Hepatocyte (in vitro differentiated cells): ENCODE results near the gene TSPAN4. TPM values are rescaled to one million over a fixed set of nuclear protein-coding genes. Genes with fewer than 3 reads are reported as not detected.

ENCODE experiments used
- DNase-seq: peaks from one replicate; pipeline ENCODE4 v3.0.0-alpha.2; 2016; ENCODE audit warnings: low spot score
- H2AFZ ChIP-seq: fragments of 200-600 bp; sonication (generic); 2 replicates; pipeline ENCODE4 v1.6.0; 2016; ENCODE audit warnings: antibody characterized with exemption, mild to moderate bottlenecking
- H3K27ac ChIP-seq: fragments of 200-600 bp; sonication (generic); 2 replicates; pipeline ENCODE4 v1.5.1; 2016; ENCODE audit warnings: mild to moderate bottlenecking
- H3K27me3 ChIP-seq: fragments of 200-600 bp; sonication (generic); 2 replicates; pipeline ENCODE4 v1.6.1; 2016
- H3K36me3 ChIP-seq: fragments of 200-600 bp; sonication (generic); replicated peaks from 2 replicates; pipeline ENCODE4 v1.5.1; 2016; ENCODE audit warnings: low read depth; ENCODE audit not compliant: insufficient read depth
- H3K4me1 ChIP-seq: fragments of 200-600 bp; sonication (generic); 2 replicates; pipeline ENCODE4 v1.5.1; 2016; ENCODE audit warnings: mild to moderate bottlenecking, moderate library complexity; ENCODE audit not compliant: insufficient read depth
- H3K4me2 ChIP-seq: fragments of 200-600 bp; sonication (generic); 2 replicates; pipeline ENCODE4 v1.6.0; 2016
- H3K4me3 ChIP-seq: fragments of 200-600 bp; sonication (generic); 2 replicates; pipeline ENCODE4 v1.5.1; 2016; ENCODE audit warnings: mild to moderate bottlenecking
- H3K79me2 ChIP-seq: fragments of 200-600 bp; sonication (generic); 2 replicates; pipeline ENCODE4 v1.6.0; 2017; ENCODE audit warnings: mild to moderate bottlenecking
- H3K9me2 ChIP-seq: fragments of 200-600 bp; sonication (generic); replicated peaks from 2 replicates; pipeline ENCODE4 v1.6.0; 2017; ENCODE audit warnings: mild to moderate bottlenecking; ENCODE audit not compliant: insufficient read depth
- H3K9me3 ChIP-seq: fragments of 200-600 bp; sonication (generic); 2 replicates; pipeline ENCODE4 v1.5.1; 2016; ENCODE audit warnings: low read depth, mild to moderate bottlenecking
- H4K20me1 ChIP-seq: fragments of 200-600 bp; sonication (generic); 2 replicates; pipeline ENCODE4 v1.6.0; 2016; ENCODE audit warnings: mild to moderate bottlenecking; ENCODE audit not compliant: insufficient read depth, poor library complexity, severe bottlenecking
- EZH2 ChIP-seq: fragments of 200-600 bp; sonication (generic); IDR thresholded peaks from 2 replicates; pipeline ENCODE4 v1.6.1; 2016; ENCODE audit warnings: antibody characterized with exemption, mild to moderate bottlenecking, borderline replicate concordance
- EZH2phosphoT487 ChIP-seq: fragments of 200-600 bp; sonication (generic); IDR thresholded peaks from one replicate; pipeline ENCODE4 v1.6.1; 2018; ENCODE audit warnings: antibody characterized with exemption, mild to moderate bottlenecking, low read depth, moderate library complexity; ENCODE audit not compliant: unreplicated experiment, severe bottlenecking
- WGBS: methylation state at CpG from one replicate; pipeline ENCODE4 v1.1.6; 2016; ENCODE audit warnings: low lambda C conversion rate; ENCODE audit errors: missing lambda C conversion rate; 5-methylcytosine and 5-hydroxymethylcytosine counted together
- polyA plus RNA-seq: library from polyadenylated mRNA; unstranded; fragments of >200 nt; fragmentation: Nextera tagmentation; extraction: Ambion mirVana; gene quantifications from 2 replicates; pipeline ENCODE4 v1.2.1, GENCODE V29; 2016
- total RNA-seq: library from RNA; depleted of rRNA; stranded (reverse); fragments of >200 nt; gene quantifications from 2 replicates; pipeline ENCODE4 v1.2.3, GENCODE V29; 2014
- TF ChIP-seq, protein P1 (sequence below): fragments of 200-600 bp; sonication (generic); IDR thresholded peaks from 2 replicates; pipeline ENCODE4 v1.5.1; 2016; ENCODE audit warnings: antibody characterized with exemption, mild to moderate bottlenecking; ENCODE audit not compliant: poor library complexity

Gene TSPAN4
- total and polyA plus RNA-seq, 2 experiments from 2014 or later, result 82.8 to 148 TPM

DNA sequence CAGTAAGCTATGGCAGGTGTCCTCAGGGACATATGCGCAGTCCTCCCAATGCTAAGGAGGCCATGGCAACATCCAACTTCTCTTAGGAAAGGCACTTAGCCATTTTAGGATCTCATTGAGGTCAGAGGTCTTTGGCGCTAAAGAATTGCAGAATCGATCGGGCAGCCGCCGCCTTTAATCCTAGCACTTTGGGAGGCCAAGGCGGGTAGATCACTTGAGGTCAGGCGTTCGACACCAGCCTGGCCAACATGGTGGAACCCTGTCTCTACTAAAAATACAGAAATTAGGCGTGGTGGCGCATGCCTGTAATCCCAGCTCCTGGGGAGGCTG, 69.2 kb downstream of the TSPAN4 start:
- H3K36me3 ChIP-seq, result no peaks in the 10 kb centered on the region
- peak overlapping the region; percentile 99 for H3K4me2 ChIP-seq
- WGBS, result 97% methylated on average over 11 of the region's 11 CpGs
- no peaks in the 10 kb centered on the region for H3K27me3 ChIP-seq
- H2AFZ ChIP-seq, result peak overlapping the region; percentile 77
- peaks cover 23% of the 10 kb centered on the region for H3K79me2 ChIP-seq
- H4K20me1 ChIP-seq, result no peaks in the 10 kb centered on the region
- DNase-seq, result no peak
- H3K27ac ChIP-seq, result no peak overlapping the region
- H3K9me2 ChIP-seq, result no peaks in the 10 kb centered on the region
- TF ChIP-seq EZH2 (no peak), EZH2phosphoT487 (no peak)
- TF ChIP-seq, protein P1, sequence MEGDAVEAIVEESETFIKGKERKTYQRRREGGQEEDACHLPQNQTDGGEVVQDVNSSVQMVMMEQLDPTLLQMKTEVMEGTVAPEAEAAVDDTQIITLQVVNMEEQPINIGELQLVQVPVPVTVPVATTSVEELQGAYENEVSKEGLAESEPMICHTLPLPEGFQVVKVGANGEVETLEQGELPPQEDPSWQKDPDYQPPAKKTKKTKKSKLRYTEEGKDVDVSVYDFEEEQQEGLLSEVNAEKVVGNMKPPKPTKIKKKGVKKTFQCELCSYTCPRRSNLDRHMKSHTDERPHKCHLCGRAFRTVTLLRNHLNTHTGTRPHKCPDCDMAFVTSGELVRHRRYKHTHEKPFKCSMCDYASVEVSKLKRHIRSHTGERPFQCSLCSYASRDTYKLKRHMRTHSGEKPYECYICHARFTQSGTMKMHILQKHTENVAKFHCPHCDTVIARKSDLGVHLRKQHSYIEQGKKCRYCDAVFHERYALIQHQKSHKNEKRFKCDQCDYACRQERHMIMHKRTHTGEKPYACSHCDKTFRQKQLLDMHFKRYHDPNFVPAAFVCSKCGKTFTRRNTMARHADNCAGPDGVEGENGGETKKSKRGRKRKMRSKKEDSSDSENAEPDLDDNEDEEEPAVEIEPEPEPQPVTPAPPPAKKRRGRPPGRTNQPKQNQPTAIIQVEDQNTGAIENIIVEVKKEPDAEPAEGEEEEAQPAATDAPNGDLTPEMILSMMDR, result no peak
- H3K4me1 ChIP-seq, result peaks cover 7% of the 10 kb centered on the region
- H3K4me3 ChIP-seq, result no peak overlapping the region
- H3K9me3 ChIP-seq, result no peaks in the 10 kb centered on the region

DNA sequence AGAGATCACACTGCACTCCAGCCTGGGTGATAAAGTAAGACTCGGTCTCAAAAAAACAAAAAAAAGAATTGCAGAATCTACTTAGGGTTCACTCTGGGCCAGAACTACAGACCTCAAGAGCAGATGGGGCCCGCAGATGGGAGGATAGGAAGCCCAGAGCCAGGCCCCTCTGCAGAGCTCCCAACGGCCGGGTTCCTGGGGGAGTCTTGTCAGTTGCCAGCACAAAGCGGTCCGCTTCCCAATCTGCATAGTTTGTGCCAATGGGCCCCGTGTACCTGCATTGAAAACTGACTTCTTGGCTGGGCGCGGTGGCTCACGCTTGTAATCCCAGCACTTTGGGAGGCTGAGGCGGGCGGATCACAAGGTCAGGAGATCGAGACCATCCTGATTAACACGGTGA, 69.6 kb downstream of the TSPAN4 start:
- Histone ChIP-seq H3K9me3 (no peaks in the 10 kb centered on the region), H4K20me1 (no peaks in the 10 kb centered on the region), H3K36me3 (no peaks in the 10 kb centered on the region), H3K4me1 (peaks cover 7% of the 10 kb centered on the region), H3K4me2 (no peak overlapping the region), H3K4me3 (no peak overlapping the region), H2AFZ (no peak overlapping the region), H3K9me2 (no peaks in the 10 kb centered on the region), H3K27ac (no peak overlapping the region), H3K79me2 (peaks cover 23% of the 10 kb centered on the region), H3K27me3 (no peaks in the 10 kb centered on the region)
- TF ChIP-seq, protein P1, result no peak
- TF ChIP-seq EZH2phosphoT487 (no peak), EZH2 (no peak)
- 96% methylated on average over 14 of the region's 14 CpGs for WGBS
- no peak for DNase-seq

DNA sequence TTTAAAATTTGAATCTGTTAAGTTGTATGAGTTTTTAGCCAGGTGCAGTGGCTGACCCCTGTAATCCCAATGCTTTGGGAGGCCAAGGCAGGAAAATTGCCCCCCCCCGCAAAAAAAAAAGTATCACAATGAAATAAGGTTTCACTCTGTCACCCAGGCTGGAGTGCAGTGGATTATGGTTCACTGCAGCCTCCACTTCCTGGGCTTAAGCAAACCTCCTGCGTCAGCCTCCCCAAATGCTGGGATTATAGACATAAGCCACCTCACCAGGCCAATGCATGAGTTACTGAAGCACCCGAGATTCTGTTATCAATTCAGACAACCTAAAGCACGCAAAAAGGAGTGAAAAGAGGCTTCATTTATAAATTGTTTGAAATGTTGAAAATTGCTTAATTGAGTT, 70.4 kb downstream of the TSPAN4 start:
- TF ChIP-seq, protein P1, result no peak
- TF ChIP-seq EZH2phosphoT487 (no peak), EZH2 (no peak)
- Histone ChIP-seq H3K9me2 (no peaks in the 10 kb centered on the region), H3K4me3 (no peak overlapping the region), H3K9me3 (no peaks in the 10 kb centered on the region), H3K4me2 (no peak overlapping the region), H3K79me2 (peaks cover 23% of the 10 kb centered on the region), H3K27ac (no peak overlapping the region), H2AFZ (no peak overlapping the region), H4K20me1 (no peaks in the 10 kb centered on the region), H3K36me3 (no peaks in the 10 kb centered on the region), H3K4me1 (peaks cover 7% of the 10 kb centered on the region), H3K27me3 (no peaks in the 10 kb centered on the region)
- no peak for DNase-seq
- 90% methylated on average over 4 of the region's 4 CpGs for WGBS

DNA sequence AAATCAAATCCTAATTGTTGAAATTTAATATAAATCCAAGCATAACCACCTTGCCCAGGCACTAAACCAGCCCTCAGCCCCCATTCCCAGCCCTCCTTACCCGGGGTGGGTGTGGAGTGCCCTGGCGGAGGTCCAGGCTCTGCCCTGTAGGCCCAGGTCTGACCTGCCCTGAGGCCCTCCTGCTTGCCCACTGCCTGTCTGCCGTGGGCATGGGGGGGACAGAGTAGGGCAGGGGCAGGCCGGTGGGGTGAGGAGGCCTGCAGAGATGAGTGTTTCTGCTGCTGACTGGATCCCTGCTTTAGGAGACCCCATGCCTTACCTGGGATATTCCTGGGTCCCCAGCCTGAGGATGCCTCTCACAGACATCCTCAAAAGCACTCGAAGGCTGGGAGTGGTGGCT, 71.6 kb downstream of the TSPAN4 start:
- no peak for TF ChIP-seq EZH2phosphoT487
- TF ChIP-seq, protein P1, result no peak
- no peak for TF ChIP-seq EZH2
- peaks cover 13% of the 10 kb centered on the region for H3K79me2 ChIP-seq
- H4K20me1 ChIP-seq, result no peaks in the 10 kb centered on the region
- no peak overlapping the region for H3K4me2 ChIP-seq
- H3K9me2 ChIP-seq, result no peaks in the 10 kb centered on the region
- no peaks in the 10 kb centered on the region for H3K27me3 ChIP-seq
- DNase-seq, result no peak
- no peak overlapping the region for H2AFZ ChIP-seq
- H3K27ac ChIP-seq, result no peak overlapping the region
- H3K9me3 ChIP-seq, result no peaks in the 10 kb centered on the region
- peaks cover 7% of the 10 kb centered on the region for H3K4me1 ChIP-seq
- H3K36me3 ChIP-seq, result no peaks in the 10 kb centered on the region
- no peak overlapping the region for H3K4me3 ChIP-seq
- WGBS, result 96% methylated on average over 3 of the region's 5 CpGs
